HL-60 (cell line): ENCODE data around the gene ARL10.

ENCODE experiments used
- DNase-seq, 2 experiments: peaks; one replicate each; pipeline ENCODE4 v3.0.0-alpha.2; 2010 to 2020; ENCODE audit warnings: low read depth in 1 of 2, low spot score in 1 of 2
- H3K27ac ChIP-seq: fragments of 250-450 bp; sonication (Bioruptor Pico); replicated peaks from 2 replicates; pipeline ENCODE4 v1.5.1; 2020; ENCODE audit warnings: mild to moderate bottlenecking, moderate library complexity
- H3K27me3 ChIP-seq: fragments of 250-450 bp; sonication (Bioruptor Pico); 2 replicates; pipeline ENCODE4 v1.5.1; 2021; ENCODE audit warnings: mild to moderate bottlenecking, moderate library complexity; ENCODE audit not compliant: insufficient read depth, poor library complexity, severe bottlenecking
- H3K4me3 ChIP-seq: replicated peaks from 2 replicates; pipeline ENCODE4 v1.5.1; 2011; ENCODE audit warnings: mild to moderate bottlenecking, control low read depth, low read length; ENCODE audit not compliant: insufficient read depth
- GABPA ChIP-seq: IDR thresholded peaks from 2 replicates; pipeline ENCODE4 v1.6.1; 2012; ENCODE audit warnings: low read depth
- POLR2AphosphoS5 ChIP-seq: IDR thresholded peaks from 2 replicates; pipeline ENCODE4 v1.6.1; 2012; ENCODE audit warnings: low read depth
- SPI1 ChIP-seq: IDR thresholded peaks from 2 replicates; pipeline ENCODE4 v1.6.1; 2012; ENCODE audit warnings: low read depth, mild to moderate bottlenecking, borderline replicate concordance
- TF ChIP-seq, protein P1 (sequence below): IDR thresholded peaks from one replicate; pipeline ENCODE4 v1.5.1; 2011; ENCODE audit warnings: low read length, control low read depth, inconsistent platforms; ENCODE audit not compliant: insufficient read depth
- TF ChIP-seq, protein P2 (sequence below): IDR thresholded peaks from 2 replicates; pipeline ENCODE4 v1.6.1; 2012; ENCODE audit warnings: low read depth; ENCODE audit not compliant: insufficient replicate concordance

The ARL10 gene

DNA sequence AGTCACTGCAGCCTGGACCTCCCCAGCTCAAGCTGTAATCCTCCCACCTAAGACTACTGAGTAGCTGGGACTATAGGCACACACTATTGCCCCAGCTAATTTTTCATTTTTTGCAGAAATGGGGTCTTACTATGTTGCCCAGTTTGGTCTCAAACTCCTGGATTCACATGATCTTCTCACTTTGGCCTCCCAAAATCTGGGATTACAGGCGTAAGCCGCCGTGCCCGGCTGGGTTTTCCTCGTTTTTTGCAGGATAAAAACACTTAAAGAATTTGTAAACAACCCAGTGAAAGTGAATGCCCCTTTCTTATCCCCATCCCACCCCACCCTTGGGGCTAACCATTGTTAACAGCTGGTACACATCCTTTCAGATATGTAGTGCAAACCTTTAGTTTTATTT, 43.3 kb downstream of the ARL10 start:
- no peak overlapping the region for H3K27ac ChIP-seq

DNA sequence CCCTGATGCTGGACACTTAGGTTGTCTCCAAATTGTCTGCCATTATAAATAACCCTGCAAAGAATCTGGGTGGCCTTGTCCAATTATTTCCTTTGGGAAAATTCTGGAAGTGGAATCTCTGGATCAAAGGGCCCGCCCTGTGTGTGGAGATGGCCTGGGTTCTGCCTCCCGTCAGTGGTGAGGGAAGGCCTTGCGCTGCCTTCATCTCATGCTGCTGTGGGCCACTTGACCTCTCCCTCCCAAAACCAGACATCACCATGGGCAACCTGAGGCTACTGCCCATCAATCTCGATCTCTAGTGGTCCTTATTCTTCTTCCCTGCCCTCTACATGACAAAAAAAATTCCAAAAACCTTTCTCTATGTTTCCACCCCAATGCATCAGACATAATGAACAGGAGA, 44.5 kb downstream of the ARL10 start:
- DNase-seq: no peak
- H3K27ac ChIP-seq: no peak overlapping the region
- no peak overlapping the region for H3K4me3 ChIP-seq
- no peaks in the 10 kb centered on the region for H3K27me3 ChIP-seq
- TF ChIP-seq POLR2AphosphoS5 (no peak), SPI1 (no peak), GABPA (no peak)
- TF ChIP-seq, protein P1, sequence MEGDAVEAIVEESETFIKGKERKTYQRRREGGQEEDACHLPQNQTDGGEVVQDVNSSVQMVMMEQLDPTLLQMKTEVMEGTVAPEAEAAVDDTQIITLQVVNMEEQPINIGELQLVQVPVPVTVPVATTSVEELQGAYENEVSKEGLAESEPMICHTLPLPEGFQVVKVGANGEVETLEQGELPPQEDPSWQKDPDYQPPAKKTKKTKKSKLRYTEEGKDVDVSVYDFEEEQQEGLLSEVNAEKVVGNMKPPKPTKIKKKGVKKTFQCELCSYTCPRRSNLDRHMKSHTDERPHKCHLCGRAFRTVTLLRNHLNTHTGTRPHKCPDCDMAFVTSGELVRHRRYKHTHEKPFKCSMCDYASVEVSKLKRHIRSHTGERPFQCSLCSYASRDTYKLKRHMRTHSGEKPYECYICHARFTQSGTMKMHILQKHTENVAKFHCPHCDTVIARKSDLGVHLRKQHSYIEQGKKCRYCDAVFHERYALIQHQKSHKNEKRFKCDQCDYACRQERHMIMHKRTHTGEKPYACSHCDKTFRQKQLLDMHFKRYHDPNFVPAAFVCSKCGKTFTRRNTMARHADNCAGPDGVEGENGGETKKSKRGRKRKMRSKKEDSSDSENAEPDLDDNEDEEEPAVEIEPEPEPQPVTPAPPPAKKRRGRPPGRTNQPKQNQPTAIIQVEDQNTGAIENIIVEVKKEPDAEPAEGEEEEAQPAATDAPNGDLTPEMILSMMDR: no peak
- TF ChIP-seq, protein P2, sequence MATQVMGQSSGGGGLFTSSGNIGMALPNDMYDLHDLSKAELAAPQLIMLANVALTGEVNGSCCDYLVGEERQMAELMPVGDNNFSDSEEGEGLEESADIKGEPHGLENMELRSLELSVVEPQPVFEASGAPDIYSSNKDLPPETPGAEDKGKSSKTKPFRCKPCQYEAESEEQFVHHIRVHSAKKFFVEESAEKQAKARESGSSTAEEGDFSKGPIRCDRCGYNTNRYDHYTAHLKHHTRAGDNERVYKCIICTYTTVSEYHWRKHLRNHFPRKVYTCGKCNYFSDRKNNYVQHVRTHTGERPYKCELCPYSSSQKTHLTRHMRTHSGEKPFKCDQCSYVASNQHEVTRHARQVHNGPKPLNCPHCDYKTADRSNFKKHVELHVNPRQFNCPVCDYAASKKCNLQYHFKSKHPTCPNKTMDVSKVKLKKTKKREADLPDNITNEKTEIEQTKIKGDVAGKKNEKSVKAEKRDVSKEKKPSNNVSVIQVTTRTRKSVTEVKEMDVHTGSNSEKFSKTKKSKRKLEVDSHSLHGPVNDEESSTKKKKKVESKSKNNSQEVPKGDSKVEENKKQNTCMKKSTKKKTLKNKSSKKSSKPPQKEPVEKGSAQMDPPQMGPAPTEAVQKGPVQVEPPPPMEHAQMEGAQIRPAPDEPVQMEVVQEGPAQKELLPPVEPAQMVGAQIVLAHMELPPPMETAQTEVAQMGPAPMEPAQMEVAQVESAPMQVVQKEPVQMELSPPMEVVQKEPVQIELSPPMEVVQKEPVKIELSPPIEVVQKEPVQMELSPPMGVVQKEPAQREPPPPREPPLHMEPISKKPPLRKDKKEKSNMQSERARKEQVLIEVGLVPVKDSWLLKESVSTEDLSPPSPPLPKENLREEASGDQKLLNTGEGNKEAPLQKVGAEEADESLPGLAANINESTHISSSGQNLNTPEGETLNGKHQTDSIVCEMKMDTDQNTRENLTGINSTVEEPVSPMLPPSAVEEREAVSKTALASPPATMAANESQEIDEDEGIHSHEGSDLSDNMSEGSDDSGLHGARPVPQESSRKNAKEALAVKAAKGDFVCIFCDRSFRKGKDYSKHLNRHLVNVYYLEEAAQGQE: no peak

More for the DNA sequence above, 43.3 kb downstream of the ARL10 start:
- TF ChIP-seq SPI1 (no peak), GABPA (no peak), POLR2AphosphoS5 (no peak)
- TF ChIP-seq, protein P1: no peak
- TF ChIP-seq, protein P2: no peak
- DNase-seq: no peak
- H3K27me3 ChIP-seq: no peaks in the 10 kb centered on the region
- no peak overlapping the region for H3K4me3 ChIP-seq

DNA sequence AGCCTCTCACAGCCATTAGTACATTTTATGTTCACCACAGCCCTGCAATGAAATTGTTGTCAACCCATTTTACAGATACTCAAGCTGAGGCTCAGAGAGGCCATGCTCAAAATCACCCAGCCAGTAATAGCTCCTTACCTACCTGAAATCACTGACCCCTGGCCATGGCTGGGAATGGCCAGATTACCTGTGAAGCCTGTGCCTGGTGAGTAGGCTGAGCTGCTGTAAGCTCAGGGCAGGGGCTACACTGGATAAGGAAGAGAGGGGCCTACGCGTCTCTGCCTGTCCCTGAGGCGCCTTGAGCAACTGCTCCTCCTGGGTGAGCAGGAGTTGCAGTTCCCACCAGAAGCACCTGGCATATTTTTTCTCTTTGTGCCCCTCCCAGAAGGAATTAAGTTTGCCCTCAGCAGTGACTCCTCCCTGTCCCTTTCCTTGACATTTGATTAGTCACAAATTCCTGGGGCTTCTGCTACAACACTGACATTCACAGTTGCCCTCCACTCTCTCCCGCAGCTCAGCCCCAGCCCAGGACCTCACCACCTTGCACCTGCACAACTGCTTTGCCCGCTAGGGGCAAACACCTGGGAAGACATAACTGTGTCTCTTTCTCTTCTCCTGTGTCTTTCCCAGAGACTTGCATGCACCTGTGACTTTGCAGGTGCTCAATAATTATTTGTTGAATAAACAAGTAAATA, 45.3 kb downstream of the ARL10 start:
- H3K4me3 ChIP-seq: no peak overlapping the region
- TF ChIP-seq POLR2AphosphoS5: no peak
- TF ChIP-seq, protein P1: no peak
- no peak for TF ChIP-seq SPI1
- TF ChIP-seq, protein P2: no peak
- TF ChIP-seq GABPA: no peak
- no peak for DNase-seq
- no peak overlapping the region for H3K27ac ChIP-seq
- H3K27me3 ChIP-seq: no peaks in the 10 kb centered on the region
